Mucosa of gallbladder (tissue), 1 donor: Measurements from ENCODE around the gene GRAMD1B. TPM values are rescaled to one million over a fixed set of nuclear protein-coding genes. Genes with fewer than 3 reads are reported as not detected.

Experiments used
- DNase-seq: peaks from one replicate; pipeline ENCODE4 v3.0.0-alpha.2; 2020; ENCODE audit warnings: low spot score
- total RNA-seq: library from RNA; stranded (reverse); gene quantifications from one replicate; pipeline ENCODE4 v1.2.1, GENCODE V29; 2021
- donor health status: DM: no; HTN: no; CAD: no.

The GRAMD1B gene
- total RNA-seq, 1 donor from 2014 or later, result 118 TPM

DNA sequence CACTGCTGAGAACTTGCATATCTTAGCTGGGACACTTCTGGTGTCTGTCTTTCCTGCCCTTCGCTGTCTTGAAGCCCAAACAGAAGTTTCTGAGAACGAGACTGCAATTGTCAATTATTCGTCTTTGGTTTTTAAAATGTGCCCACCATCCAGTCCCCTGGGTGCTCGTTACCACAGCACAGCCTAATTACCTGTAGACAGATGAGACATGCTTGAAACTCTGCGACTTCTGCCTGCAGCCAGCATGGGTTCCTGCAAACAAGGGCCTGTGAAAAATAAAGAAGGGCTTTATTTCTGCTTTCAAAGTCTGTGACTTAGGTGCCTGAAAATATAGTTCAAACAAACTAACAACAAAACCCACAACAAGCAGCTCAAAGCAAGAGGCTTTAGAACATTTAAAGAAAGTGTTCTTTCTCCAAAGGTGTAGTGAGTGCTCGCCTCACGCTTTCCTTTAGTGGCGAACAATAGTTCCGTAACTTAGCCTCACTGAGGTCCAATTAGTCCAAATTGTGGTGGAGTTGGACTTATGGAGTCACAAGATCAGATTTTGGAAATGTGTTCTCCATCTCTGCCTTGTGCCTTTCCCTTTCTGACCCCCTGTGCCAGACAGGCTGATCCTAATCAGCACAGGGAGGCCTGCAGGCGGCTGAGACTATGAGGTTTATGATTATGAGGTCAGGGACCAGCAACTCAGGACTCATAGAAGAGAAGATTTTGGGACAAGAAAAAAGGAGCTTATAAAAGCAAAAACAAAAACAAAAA, 20.4 kb upstream of the GRAMD1B start:
- no peak for DNase-seq

DNA sequence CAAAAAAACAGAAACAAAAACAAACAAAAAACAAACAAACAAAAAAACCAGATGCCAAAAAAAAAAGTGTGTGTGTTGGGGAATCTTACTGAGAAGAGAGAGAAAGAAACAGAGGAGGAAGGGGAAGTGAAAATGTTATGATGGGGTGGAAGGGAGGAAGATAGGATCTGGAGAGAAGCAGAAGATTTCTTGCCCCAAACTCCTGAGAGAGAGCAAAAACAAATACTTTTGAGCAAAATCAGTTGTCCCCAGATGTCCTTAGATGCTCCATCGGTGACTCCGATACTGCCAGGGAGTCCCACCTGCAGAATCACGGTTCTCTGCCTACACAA, 19.9 kb upstream of the GRAMD1B start:
- DNase-seq, result no peak

DNA sequence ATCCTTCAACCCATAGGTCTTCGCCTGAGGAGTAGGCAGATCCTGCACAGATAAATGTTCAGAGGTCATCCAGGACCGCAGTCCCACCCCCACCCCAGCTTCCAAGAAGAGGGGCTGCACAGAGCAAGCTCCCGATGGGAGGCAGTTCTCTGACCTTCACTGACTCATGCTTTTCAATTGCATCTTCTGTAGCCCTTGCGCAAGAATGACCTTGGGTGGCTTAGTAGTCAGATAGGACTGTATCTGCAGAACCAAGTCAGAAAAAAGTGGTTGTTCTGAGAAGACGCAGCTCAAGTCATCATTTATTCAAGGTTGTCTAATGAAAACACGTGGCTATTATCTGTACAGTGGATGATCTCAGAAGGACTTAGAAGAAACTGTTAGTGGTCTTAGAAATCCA, 16.4 kb upstream of the GRAMD1B start:
- no peak for DNase-seq

DNA sequence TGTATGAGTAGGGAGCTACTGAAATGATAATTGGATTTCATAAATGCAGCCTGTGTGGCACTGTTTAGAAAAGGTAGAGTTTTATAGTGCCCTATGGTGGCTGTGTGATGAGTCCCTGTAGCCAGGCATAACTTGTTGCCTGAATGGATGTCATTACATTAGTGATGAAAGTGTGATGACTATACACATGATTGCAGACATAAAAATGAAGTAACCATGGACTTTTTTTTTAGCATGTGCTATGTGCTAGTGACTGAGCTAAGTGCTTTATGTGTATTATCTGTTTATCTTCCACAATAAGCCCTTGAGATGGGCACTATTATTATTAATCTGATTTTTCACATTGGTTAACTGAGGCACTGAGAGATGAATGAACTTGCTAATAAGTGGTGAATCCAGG, 13.5 kb upstream of the GRAMD1B start:
- DNase-seq, result no peak

DNA sequence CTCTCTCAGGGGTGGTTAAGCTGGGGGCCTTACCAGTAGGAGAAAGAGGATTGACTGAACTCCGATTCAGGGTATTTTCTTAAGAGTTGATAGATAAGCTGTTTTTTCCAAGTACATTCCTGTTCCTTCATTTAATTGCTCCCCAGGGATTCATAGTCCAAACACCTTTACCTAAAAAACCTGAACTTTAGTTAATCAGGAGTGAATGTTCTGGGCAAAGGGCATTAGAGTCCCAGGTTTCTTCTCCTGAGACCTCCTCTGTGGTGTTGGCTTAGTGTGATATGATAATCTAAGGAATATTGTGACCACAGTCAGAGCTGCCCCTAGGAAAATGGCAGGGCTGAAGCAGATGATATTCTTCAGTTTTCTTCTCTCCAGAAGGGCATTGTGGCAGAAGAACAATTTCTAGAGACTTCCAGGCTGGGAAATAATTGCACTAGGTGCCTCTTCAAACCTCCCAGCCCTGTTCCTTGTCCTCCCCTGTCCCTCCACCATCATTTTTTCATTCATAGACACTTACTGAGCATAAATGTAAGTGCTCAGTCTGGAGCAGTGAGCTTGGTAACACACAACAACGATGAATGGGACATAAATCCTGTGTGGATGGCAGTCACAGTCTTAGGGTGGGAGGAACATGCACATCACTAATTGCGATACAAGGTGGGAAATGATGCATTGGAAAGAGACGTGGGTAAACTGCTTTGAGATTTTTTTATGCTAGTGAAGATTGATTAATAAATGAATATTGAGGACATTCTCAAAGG, 11.5 kb upstream of the GRAMD1B start:
- DNase-seq, result no peak

DNA sequence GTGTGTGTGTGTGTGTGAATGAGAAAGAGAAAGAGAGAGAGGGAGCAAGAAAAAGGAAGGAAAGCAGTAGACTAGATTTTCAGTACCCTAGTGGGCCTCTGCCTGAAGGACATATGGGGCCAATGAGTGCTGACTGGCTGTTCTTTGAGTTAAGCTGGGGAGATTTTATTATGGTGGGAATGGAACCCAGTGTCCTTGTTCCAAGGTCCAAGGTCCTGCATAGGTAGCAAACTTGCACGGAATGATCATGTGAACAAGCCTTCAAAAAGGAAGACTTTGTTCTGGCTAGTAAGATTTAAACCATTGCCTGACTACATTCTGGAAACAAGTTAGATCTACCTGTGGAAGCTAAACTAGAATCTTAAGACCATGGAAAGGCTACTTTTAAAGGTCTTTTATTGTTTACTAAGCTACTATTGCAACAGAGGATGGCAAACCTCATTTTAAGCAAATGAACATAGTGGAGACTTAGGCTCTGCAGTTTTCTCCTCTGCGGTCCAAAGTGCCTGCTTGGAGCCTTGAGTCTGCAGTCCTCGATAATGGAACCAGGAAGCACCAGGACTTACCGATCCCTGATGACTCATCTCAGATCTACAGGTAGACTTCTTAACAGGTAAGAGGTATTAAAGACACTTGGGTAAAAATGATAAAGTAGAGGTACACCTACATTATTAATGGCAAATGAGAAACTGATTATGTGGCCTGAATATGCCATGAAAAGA, 10.2 kb upstream of the GRAMD1B start:
- peak; percentile 48 for DNase-seq

DNA sequence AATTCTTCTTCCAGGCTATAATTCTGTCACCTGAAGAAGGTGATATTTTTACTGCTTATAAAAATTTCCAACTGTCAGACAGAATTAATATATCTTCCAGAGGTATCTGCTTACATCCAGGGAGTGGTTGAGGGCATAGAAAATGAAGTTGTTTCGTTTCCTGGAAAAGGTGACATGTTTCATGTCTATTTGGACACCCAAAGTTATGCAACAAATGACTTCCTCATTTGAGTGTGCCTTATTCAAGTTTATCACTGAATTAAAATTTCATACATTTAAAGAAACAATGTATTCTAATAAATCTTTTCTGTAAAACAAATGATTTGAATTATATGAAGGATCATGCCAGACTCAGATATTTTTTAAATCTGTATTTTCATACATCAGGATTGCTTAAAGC, 8.5 kb upstream of the GRAMD1B start:
- no peak for DNase-seq

DNA sequence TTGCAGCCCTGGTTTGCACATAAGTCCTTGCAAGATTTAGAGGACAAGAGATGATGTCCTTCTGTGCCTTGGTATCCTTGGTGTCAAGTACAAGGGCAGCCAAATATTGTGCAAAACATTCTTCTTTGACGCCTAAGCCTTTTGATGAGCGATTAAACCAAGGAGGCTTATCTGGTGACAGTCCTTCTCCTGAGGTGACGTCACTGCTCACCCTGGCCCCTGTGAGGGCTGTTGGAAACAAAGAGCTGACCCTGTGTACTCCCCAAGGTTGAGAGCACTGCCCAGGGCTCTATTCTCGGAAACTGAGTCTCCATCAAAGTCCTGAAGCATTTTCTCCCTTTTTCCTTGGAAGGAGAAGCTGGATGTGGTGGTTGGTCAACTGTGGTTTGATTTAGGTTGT, 4.7 kb upstream of the GRAMD1B start:
- no peak for DNase-seq

DNA sequence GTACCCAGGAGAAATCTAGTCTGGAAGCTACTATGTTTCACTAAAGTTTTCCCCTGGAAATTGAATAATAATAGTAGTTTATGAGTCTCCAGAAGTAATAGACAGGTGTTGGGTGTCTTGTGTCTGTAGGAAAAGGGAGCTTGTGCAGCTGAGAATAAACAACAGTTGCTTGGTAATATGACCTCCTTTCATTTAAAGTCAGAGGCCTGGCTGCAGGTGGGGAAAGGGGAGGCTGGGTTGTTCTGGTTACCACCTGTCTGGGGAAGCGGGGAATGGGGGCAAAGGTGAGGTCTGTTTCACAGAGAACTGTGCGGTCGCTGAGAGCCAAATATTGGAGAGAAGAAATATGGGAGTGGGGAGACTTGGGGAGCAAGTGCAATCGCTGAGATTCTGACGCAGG, 3.3 kb upstream of the GRAMD1B start:
- DNase-seq, result no peak

DNA sequence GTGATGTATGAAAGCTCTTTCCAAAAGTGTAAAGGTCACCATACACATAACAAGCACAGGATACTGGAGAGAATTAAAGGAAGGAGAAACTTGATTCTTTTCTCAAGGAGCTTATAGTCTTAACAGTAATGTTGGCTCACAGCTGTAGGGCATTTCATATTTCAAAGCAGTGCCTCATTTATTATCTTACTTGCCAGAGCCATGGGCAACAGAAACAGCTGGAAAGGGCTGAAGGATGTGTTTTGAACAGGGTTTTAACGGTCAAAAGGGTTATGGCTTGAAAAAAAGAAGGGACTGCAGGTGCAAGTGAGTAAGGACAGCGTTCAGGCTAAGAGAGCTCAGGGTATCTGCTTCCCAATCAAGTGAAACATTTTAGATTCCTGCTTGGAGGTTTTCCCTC, 2.7 kb upstream of the GRAMD1B start:
- no peak for DNase-seq

DNA sequence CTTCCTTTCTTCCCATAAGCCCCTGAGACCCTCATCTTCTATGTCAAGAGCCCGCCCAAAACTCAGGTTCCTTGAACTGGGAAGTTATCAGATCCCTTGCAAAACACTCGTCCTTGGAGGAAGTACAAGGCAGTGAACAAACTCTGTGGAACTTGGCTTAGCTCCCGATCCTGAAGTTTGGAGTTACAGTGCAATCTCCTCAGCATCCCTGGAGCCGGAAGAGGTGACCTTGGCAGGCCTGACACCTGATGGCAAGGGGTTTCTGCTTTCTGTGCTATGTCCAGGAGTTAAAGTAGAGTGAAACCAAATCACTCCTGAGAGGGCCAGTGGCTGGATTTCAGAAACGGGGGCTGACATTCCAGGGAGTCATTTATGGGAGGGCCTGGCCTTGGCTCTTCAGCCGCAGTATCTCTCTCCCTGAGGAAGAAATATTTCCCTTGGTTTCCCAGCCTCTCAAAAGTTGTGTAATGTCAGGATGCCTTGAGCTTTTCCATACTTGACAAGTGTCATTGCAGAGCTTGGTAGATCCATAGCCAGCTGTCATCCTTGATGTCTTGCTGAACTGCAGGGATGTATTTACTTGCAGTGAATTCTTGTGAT, 1.9 kb upstream of the GRAMD1B start:
- no peak for DNase-seq

DNA sequence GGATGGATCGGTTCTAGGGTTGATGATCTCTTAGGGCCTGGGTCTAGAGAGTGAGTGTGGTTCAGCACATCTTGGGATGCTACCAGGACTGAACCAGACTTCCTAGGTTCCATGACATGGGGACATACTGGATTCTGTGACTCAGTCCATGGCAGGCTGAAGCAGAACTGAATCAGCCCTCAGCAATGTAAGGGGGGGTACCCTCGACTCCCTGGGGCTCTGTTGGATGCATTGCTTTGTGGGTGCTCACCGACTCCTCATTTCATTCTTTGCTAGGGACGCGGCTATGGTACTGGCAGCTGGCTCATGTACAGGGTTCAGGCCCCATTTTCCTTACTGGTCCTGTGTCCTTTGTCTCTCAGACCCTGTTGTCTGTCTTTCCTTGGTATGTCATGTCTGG, 733 bp upstream of the GRAMD1B start:
- DNase-seq, result no peak

DNA sequence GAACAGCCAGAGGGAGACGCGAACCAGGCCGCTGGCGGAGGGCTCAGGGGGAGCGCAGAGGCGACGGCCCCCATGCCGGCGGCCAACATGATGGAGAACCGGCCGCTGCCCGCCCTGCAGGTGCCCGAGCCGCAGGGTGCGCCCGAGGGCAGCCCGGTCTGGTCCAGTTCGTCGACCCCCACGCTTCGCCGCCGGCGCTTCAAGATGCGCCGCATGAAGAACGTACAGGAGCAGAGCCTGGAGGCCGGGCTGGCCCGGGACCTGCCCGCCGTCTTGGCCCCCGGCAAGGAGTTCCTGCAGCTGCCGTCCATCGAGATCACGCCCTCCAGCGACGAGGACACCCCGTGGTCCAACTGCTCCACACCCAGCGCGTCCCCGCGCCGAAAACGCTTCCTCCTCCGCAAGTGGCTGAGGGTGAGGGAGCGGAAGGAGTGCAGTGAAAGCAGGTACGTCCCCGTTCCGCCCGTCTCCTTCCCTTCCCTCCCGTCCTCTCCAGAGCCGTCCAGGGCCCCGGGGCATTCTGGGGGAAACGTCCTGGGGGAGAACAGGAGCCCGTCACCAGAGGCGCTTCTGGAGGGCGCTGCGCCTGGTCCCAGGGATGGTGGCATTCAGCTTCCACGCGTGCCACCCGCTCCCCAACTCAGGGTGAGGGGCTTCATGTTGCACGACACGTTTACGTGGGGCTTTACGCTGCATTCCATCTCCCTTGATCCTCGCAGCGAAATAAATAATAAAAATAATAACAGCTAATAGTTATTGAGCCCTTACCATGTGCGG, 840 bp downstream of the GRAMD1B start:
- DNase-seq, result peak; percentile 71

DNA sequence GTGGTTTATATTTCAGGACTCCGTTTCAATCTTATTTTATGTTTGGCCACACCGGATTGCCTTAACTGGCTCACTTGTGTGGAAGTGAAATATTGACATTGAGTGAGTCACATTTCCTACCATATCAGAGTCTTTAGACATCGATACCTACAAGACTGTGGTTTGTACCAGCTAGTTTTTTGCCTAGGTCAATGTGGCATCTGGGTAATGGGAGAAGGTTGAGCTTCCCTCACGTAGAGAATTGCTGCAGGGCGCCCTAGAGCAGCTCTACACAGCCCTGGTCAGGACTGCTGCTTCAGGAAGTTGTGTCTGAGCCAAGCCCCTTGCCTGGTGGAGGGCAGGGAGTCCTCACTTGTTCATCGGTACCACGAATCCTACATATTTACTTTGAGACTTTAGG, 1.6 kb downstream of the GRAMD1B start:
- no peak for DNase-seq

DNA sequence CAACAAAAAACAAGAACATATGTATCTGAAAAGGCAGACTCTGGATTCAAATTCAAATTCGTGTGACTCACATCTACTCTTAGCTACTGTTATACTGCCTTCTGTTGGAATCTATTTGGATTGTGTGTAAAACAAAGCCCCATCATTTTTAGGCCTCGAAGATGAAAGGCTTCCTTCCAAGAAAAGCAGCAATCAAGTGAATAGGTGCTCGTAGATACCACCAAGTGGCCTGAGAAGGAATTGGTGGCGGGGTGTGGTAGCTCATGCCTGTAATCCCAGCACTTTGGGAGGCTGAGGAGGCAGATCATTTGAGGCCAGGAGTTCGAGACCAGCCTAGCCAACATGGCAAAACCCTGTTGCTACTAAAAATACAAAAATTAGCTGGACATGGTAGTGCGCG, 4.2 kb downstream of the GRAMD1B start:
- no peak for DNase-seq

DNA sequence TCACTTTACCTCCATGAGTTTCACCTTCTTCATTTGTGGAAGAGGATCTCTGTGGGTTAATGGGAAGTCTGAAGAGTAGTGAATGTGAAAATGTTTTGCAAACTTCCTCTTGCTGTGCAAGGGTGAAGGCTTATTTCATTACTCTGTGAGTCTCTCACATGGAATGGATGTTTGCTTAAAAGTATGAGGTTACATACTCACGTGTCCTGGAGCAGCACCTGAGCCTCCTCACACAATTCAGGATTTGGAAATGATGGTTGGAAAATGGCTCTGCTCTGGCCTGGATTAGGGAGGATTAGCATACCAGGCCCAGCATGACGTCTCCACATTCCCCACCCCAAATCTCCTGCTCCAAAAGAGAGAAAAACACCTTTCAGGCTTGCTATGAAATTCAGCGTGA, 4.8 kb downstream of the GRAMD1B start:
- DNase-seq, result no peak

DNA sequence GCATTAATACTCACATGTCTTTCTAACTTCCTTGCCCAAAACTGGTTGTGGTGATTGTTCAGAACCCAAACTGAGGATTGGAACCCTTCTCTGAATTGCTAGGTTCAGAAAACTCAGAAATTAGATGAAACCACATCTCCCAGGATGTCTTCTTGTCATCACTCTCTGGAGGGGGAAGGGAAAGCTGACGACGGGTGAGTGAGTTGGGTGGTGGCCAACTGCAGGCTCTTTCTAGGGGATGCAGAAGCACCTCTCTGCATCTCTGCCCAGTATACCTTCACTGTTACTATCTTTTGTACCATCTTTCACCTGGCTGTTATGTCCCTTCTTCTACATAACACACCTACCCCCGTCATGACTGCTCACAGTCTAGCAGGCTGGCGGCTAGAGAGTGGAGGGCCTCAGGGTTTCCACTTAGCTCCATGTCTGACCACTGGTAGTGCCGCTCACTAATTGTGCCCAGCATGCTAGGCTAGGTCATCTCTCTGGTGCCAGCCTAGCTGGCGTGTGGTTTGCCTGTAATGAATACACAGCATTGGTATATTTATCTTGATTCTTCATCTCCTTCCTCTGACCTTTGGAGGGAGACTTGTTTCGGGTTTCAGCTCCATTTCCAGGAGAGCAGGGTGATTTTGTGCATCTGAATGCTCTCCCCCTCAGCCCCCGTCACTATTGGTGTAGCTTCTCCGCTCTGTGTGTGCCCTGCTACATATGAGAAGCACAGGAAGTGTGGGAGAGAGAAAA, 7.3 kb downstream of the GRAMD1B start:
- no peak for DNase-seq

DNA sequence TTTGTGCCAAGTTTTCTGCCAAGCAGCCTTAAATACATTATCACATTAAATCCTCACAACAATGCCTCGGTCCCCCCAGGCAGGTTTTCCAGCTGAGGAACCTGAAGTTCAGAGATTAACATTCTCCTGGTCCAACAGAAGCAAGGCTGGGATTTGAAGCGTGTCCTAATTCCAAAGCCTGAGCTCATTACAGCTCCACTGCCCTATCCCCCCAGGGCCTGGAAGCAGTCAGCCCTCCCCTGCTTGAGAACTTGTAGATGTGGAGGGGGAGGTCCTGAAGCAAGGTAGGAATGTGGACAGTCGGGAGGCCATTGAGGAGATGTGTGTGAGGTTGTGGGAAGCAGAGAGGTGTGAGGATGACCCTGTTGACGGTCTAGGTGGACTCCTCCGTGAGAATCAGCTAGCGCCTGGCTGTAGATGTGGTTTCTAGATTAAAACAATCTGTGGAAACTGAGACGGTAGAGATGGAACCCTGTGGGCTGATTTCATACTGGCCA, 8.1 kb downstream of the GRAMD1B start:
- no peak for DNase-seq

DNA sequence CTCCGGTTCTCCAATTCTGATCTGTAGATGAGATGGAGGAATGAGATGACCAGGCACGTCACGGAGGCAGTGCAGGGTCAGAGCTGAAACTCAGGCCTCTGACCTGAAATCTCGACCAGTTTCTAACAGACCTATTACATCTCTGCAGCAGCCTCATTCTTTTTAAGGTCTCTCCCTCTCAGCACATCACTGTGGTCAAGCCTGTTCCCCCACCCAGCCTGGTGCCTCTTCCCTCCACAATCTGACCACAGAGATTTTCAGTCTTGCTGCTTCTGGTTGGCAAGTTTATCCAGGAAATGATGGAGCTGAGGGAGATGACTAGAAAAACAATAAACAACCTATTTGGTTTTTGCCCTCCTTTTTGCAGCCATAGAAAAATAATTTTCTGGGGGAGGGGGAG, 9.5 kb downstream of the GRAMD1B start:
- no peak for DNase-seq

DNA sequence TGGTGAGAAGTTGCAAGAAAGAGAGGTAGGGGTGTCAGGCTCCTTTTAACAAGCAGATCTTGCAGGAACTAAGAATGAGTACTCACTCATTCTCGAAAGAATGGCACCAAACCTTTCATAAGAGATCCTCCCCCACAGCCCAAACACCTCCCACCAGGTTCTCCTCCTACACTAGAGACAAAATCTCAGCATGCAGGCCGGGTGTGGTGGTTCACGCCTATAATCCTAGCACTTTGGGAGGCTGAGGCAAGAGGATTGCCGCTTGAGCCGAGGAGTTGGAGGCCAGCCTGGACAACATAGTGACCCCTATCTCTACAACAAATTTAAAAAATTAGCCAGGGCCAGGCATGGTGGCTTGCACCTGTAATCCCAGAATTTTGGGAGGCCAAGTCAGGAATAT, 11.1 kb downstream of the GRAMD1B start:
- no peak for DNase-seq
